ENCODE results near the gene SP7.

GRCh38 chr12:53306826-53307225 lies 29.3 kb downstream of the SP7 start:
- TF ChIP-seq, protein P1, sequence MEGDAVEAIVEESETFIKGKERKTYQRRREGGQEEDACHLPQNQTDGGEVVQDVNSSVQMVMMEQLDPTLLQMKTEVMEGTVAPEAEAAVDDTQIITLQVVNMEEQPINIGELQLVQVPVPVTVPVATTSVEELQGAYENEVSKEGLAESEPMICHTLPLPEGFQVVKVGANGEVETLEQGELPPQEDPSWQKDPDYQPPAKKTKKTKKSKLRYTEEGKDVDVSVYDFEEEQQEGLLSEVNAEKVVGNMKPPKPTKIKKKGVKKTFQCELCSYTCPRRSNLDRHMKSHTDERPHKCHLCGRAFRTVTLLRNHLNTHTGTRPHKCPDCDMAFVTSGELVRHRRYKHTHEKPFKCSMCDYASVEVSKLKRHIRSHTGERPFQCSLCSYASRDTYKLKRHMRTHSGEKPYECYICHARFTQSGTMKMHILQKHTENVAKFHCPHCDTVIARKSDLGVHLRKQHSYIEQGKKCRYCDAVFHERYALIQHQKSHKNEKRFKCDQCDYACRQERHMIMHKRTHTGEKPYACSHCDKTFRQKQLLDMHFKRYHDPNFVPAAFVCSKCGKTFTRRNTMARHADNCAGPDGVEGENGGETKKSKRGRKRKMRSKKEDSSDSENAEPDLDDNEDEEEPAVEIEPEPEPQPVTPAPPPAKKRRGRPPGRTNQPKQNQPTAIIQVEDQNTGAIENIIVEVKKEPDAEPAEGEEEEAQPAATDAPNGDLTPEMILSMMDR (conservative IDR thresholded peaks at IDR 0.05; ENCODE audit: low read length) = no peak
- TF ChIP-seq EZH2phosphoT487 (IDR thresholded peaks at IDR 0.05; ENCODE audit: borderline replicate concordance) = no peak

All from Loucy (cell line).